H1 (cell line): ENCODE data around the gene CDH2. TPM values are rescaled to one million over a fixed set of nuclear protein-coding genes. Genes with fewer than 3 reads are reported as not detected.

Experiments used
- CTCF ChIA-PET: fragments of 300-600 bp; sonication (Branson Sonifier 250); formaldehyde crosslinking; loops from one replicate; lab custom pipeline; 2021; ENCODE audit not compliant: partially characterized antibody; lab: Charles Lee
- POLR2A ChIA-PET: fragments of 300-600 bp; sonication (Branson Sonifier 250); formaldehyde crosslinking; loops from one replicate; lab custom pipeline; 2021; ENCODE audit warnings: inconsistent platforms; ENCODE audit not compliant: partially characterized antibody; lab: Charles Lee
- DNase-seq, 2 experiments: peaks; one replicate each; pipeline versions ENCODE4 v3.0.0 to v3.0.0-alpha.2; 2010 to 2022; ENCODE audit warnings: low spot score in 2 of 2, low read depth in 1 of 2, mixed read lengths in 1 of 2
- FAIRE-seq: peaks from 2 replicates; lab custom pipeline; 2011; peaks lifted over from hg19 to GRCh38; lab: Jason Lieb, UNC
- H2AFZ ChIP-seq: 2 replicates; pipeline ENCODE4 v1.8.1; 2012; ENCODE audit warnings: low read length, inconsistent platforms
- H2AK5ac ChIP-seq: 2 replicates; pipeline ENCODE4 v1.6.1; 2013; ENCODE audit warnings: low read depth, low read length
- H2BK120ac ChIP-seq: replicated peaks from 2 replicates; pipeline ENCODE3; 2013; ENCODE audit warnings: low read depth, low read length, inconsistent platforms
- H2BK12ac ChIP-seq: 2 replicates; pipeline ENCODE4 v1.6.1; 2013; ENCODE audit warnings: low read depth, low read length
- H2BK15ac ChIP-seq: 2 replicates; pipeline ENCODE4 v1.6.1; 2013; ENCODE audit warnings: low read length
- H2BK20ac ChIP-seq: 2 replicates; pipeline ENCODE4 v1.6.1; 2013; ENCODE audit warnings: low read length
- H2BK5ac ChIP-seq: 2 replicates; pipeline ENCODE4 v1.6.1; 2013; ENCODE audit warnings: low read depth, low read length
- H3K14ac ChIP-seq: 2 replicates; pipeline ENCODE4 v1.6.1; 2013; ENCODE audit warnings: inconsistent platforms; ENCODE audit not compliant: insufficient read length
- H3K18ac ChIP-seq: 2 replicates; pipeline ENCODE4 v1.6.1; 2013; ENCODE audit warnings: low read length; ENCODE audit errors: extremely low read depth
- H3K23ac ChIP-seq: 2 replicates; pipeline ENCODE4 v1.6.1; 2013; ENCODE audit warnings: inconsistent platforms; ENCODE audit not compliant: insufficient read length
- H3K23me2 ChIP-seq: 2 replicates; pipeline ENCODE4 v1.6.1; 2013; ENCODE audit warnings: low read depth, low read length
- H3K27ac ChIP-seq: 2 replicates; pipeline ENCODE4 v1.6.1; 2011; ENCODE audit warnings: low read depth, low read length, inconsistent platforms
- H3K27me3 ChIP-seq, 4 experiments: replicated peaks in 1 of 4; 1 replicate in 1 of 4; 2 replicates in 3 of 4; pipeline versions ENCODE4 v1.6.1 to v1.8.1; 2011 to 2013; ENCODE audit warnings: low read length in 3 of 4, mild to moderate bottlenecking in 3 of 4, inconsistent platforms in 2 of 4, mixed read lengths in 2 of 4, moderate library complexity in 1 of 4; ENCODE audit not compliant: control insufficient read depth in 3 of 4, insufficient read depth in 3 of 4; ENCODE audit errors: extremely low read depth in 1 of 4
- H3K36me3 ChIP-seq, 4 experiments: 2 replicates each; pipeline versions ENCODE4 v1.6.1 to v1.8.1; 2011 to 2013; ENCODE audit warnings: mild to moderate bottlenecking in 4 of 4, low read length in 3 of 4, moderate library complexity in 2 of 4, control low read depth in 1 of 4, inconsistent platforms in 1 of 4; ENCODE audit not compliant: insufficient read depth in 4 of 4, control insufficient read depth in 2 of 4
- H3K4ac ChIP-seq: replicated peaks from 2 replicates; pipeline ENCODE3; 2013; ENCODE audit warnings: low read length, low read depth, mixed read lengths, inconsistent platforms; ENCODE audit not compliant: insufficient read length
- H3K4me1 ChIP-seq, 4 experiments: replicated peaks in 1 of 4; 1 replicate in 1 of 4; 2 replicates in 3 of 4; pipeline versions ENCODE4 v1.6.1 to v1.8.1; 2011 to 2013; ENCODE audit warnings: low read length in 3 of 4, inconsistent platforms in 2 of 4, mixed read lengths in 1 of 4; ENCODE audit not compliant: insufficient read depth in 4 of 4, control insufficient read depth in 3 of 4
- H3K4me2 ChIP-seq, 2 experiments: 2 replicates each; pipeline versions ENCODE4 v1.6.1 to v1.8.1; 2011 to 2013; ENCODE audit warnings: low read depth in 2 of 2, low read length in 2 of 2, control low read depth in 1 of 2, inconsistent platforms in 1 of 2, mild to moderate bottlenecking in 1 of 2; ENCODE audit not compliant: insufficient read depth in 1 of 2
- H3K4me3 ChIP-seq, 4 experiments: fragments of 200-600, 300-600 bp in 1 of 4; sonication (generic), shearing (Covaris generic), sonication (Bioruptor Twin) in 1 of 4; 2 replicates each; pipeline versions ENCODE4 v1.5.1 to v1.8.1; 2011 to 2016; ENCODE audit warnings: low read length in 4 of 4, low read depth in 3 of 4, control low read depth in 2 of 4, inconsistent platforms in 2 of 4, mild to moderate bottlenecking in 2 of 4, mixed read lengths in 1 of 4, moderate library complexity in 1 of 4; ENCODE audit not compliant: insufficient read depth in 2 of 4; ENCODE audit errors: extremely low read depth in 1 of 4
- H3K56ac ChIP-seq: replicated peaks from 2 replicates; pipeline ENCODE3; 2013; ENCODE audit warnings: low read depth, mild to moderate bottlenecking, mixed read lengths, low read length, inconsistent platforms; ENCODE audit not compliant: insufficient read length
- H3K79me1 ChIP-seq: 2 replicates; pipeline ENCODE4 v1.6.1; 2013; ENCODE audit warnings: low read depth, low read length, control low read depth
- H3K79me2 ChIP-seq, 2 experiments: 2 replicates each; pipeline versions ENCODE4 v1.6.1 to v1.8.1; 2012 to 2013; ENCODE audit warnings: low read length in 2 of 2, mild to moderate bottlenecking in 2 of 2, inconsistent platforms in 1 of 2; ENCODE audit not compliant: insufficient read depth in 2 of 2, control insufficient read depth in 1 of 2
- H3K9ac ChIP-seq, 4 experiments: replicated peaks in 1 of 4; 1 replicate in 1 of 4; 2 replicates in 3 of 4; pipeline versions ENCODE4 v1.6.1 to v1.8.1; 2011 to 2013; ENCODE audit warnings: low read depth in 3 of 4, low read length in 3 of 4, control low read depth in 2 of 4, mild to moderate bottlenecking in 2 of 4, moderate library complexity in 2 of 4, inconsistent platforms in 1 of 4; ENCODE audit errors: extremely low read depth in 1 of 4
- H3K9me3 ChIP-seq, 2 experiments: 2 replicates each; pipeline versions ENCODE4 v1.6.1 to v1.8.1; 2012 to 2013; ENCODE audit warnings: mild to moderate bottlenecking in 2 of 2, moderate library complexity in 2 of 2, control low read depth in 1 of 2, inconsistent platforms in 1 of 2, low read depth in 1 of 2, low read length in 1 of 2, mixed read lengths in 1 of 2; ENCODE audit not compliant: insufficient read depth in 2 of 2
- H4K20me1 ChIP-seq, 2 experiments: replicated peaks in 1 of 2; 2 replicates each; pipeline versions ENCODE3 to v1.8.1; 2011 to 2013; ENCODE audit warnings: inconsistent platforms in 2 of 2, low read length in 2 of 2, mild to moderate bottlenecking in 1 of 2; ENCODE audit not compliant: insufficient read depth in 2 of 2, control insufficient read depth in 1 of 2
- H4K5ac ChIP-seq: 2 replicates; pipeline ENCODE4 v1.6.1; 2013; ENCODE audit warnings: low read length, low read depth, mixed read lengths, inconsistent platforms; ENCODE audit not compliant: insufficient read length
- H4K8ac ChIP-seq: 2 replicates; pipeline ENCODE4 v1.8.0; 2013; ENCODE audit warnings: mild to moderate bottlenecking, moderate library complexity, low read length, inconsistent platforms; ENCODE audit not compliant: insufficient read depth; ENCODE audit errors: extremely low read depth
- H4K91ac ChIP-seq: replicated peaks from 2 replicates; pipeline ENCODE3; 2013; ENCODE audit warnings: low read length, mixed read lengths, inconsistent platforms; ENCODE audit not compliant: insufficient read length
- CEBPB ChIP-seq: IDR thresholded peaks from 2 replicates; pipeline ENCODE4 v1.6.1; 2012; ENCODE audit warnings: low read depth, low read length
- JUN ChIP-seq: IDR thresholded peaks from 2 replicates; pipeline ENCODE4 v1.6.1; 2011; ENCODE audit warnings: low read depth, mild to moderate bottlenecking, improper control_type of control experiment, low read length
- KDM1A ChIP-seq: fragments of 200-600, 300-600 bp; sonication (generic); IDR thresholded peaks from 2 replicates; pipeline ENCODE4 v1.7.1; 2016; ENCODE audit warnings: mild to moderate bottlenecking, low read length, borderline replicate concordance
- RXRA ChIP-seq: IDR thresholded peaks from 2 replicates; pipeline ENCODE4 v1.6.1; 2011; ENCODE audit warnings: low read depth, mild to moderate bottlenecking, low read length, moderate library complexity; ENCODE audit not compliant: insufficient read depth
- WGBS, 2 experiments: shearing (Covaris generic) in 1 of 2; methylation state at CpG; one replicate each; pipeline versions ENCODE4 v1.1.6 to v1.1.7; 2013 to 2015; ENCODE audit warnings: low lambda C conversion rate in 2 of 2, mixed read lengths in 2 of 2, inconsistent platforms in 1 of 2, low coverage in 1 of 2, missing lambda C conversion rate in 1 of 2; ENCODE audit not compliant: insufficient replicate concordance in 2 of 2, insufficient coverage in 1 of 2, insufficient read length in 1 of 2; ENCODE audit errors: extremely low coverage in 1 of 2, missing lambda C conversion rate in 1 of 2; 5-methylcytosine and 5-hydroxymethylcytosine counted together
- polyA plus RNA-seq, 7 experiments: library from polyadenylated mRNA; depleted of rRNA in 3 of 7; stranded (reverse) in 5 of 7; unstranded in 2 of 7; fragments of >200 nt in 5 of 7; fragments of 200-250 nt in 2 of 7; gene quantifications; 1 replicate in 5 of 7; 2 replicates in 1 of 7; 4 replicates in 1 of 7; pipeline versions ENCODE4 v1.2.1 to v1.2.3, GENCODE V29; 2011 to 2013; ENCODE audit warnings: missing spikeins in 2 of 7, mixed read lengths in 2 of 7
- total RNA-seq: library from RNA; stranded (reverse); fragmentation: NEBNext Ultra II Directional; extraction: Animal tissue kit (Norgen Biotek cat#: 25700); gene quantifications from 2 replicates; pipeline ENCODE4 v1.2.1, GENCODE V29; 2021

The CDH2 gene
- total and polyA plus RNA-seq, 2 of the 8 experiments (the other 6 are each of a cell fraction or from before 2014, with no cell fraction given) = 15.0 to 56.5 TPM

GRCh38 chr18:28067346-28067745 is 109.6 kb downstream of the CDH2 start:
- ChIA-PET POLR2A (no interaction called here), CTCF (interaction anchor here (0.8 to 1.1 kb wide), 2 partner anchors 14 to 21 kb away, joined by 3 read pairs; no protein-coding TSS in a partner anchor)
- no peak overlapping the region for H2BK120ac ChIP-seq
- H2BK15ac ChIP-seq = no peak overlapping the region
- no peak overlapping the region for H2AFZ ChIP-seq
- H3K27ac ChIP-seq = no peak overlapping the region
- H3K4me3 ChIP-seq = no peak overlapping the region
- H3K56ac ChIP-seq = no peak overlapping the region
- H4K8ac ChIP-seq = no peak overlapping the region
- no peak overlapping the region for H4K5ac ChIP-seq
- no peak overlapping the region for H2BK20ac ChIP-seq
- no peak overlapping the region for H2AK5ac ChIP-seq
- H3K23ac ChIP-seq = no peak overlapping the region
- peaks cover 0 to 3% of the 10 kb centered on the region in 2 experiments for H4K20me1 ChIP-seq
- H2BK5ac ChIP-seq = no peak overlapping the region
- 0 out of 2 replicates have a peak, but pooled peaks have one; percentile 24 for TF ChIP-seq KDM1A
- TF ChIP-seq RXRA = no peak
- TF ChIP-seq CEBPB = no peak
- TF ChIP-seq JUN = no peak
- 58% methylated on average over 1 of the region's 1 CpG; no CpG with 5 or more reads in 1 of the 2 experiments for WGBS, 2 experiments
- DNase-seq = no peak
- H3K9ac ChIP-seq = no peak overlapping the region
- no peaks in the 10 kb centered on the region for H3K23me2 ChIP-seq
- H3K14ac ChIP-seq = no peak overlapping the region
- no peak overlapping the region for H3K18ac ChIP-seq
- no peak overlapping the region for H3K4ac ChIP-seq
- no peaks in the 10 kb centered on the region for H3K27me3 ChIP-seq
- H3K36me3 ChIP-seq = no peaks in the 10 kb centered on the region
- no peaks in the 10 kb centered on the region; a peak in 1 of 4 replicates for H3K79me2 ChIP-seq
- H4K91ac ChIP-seq = no peak overlapping the region
- no peak overlapping the region for H3K4me2 ChIP-seq
- H2BK12ac ChIP-seq = no peak overlapping the region
- no peaks in the 10 kb centered on the region; a peak in 1 of 4 replicates for H3K9me3 ChIP-seq
- peaks cover 0 to 7% (median 2%) of the 10 kb centered on the region in 4 experiments; a peak in 4 of 7 replicates for H3K4me1 ChIP-seq
- H3K79me1 ChIP-seq = no peaks in the 10 kb centered on the region; the same call in 1 of the 2 replicates
- FAIRE-seq = no peak
